Measurements from ENCODE around the gene ABCB10.
"Not testable (repeated sequence)": the region's sequence is repeated elsewhere in the genome, so short reads cannot be mapped to it uniquely, and the experiment has no call there.

The ABCB10 gene

GRCh38 chr1:229570891-229571516 lies 12.5 kb upstream of the ABCB10 start:
- no peak overlapping the region for H3K4me3 ChIP-seq (ENCODE audit: low read depth, low read length)
- no peak for TF ChIP-seq CTCF (IDR thresholded peaks at IDR 0.05; ENCODE audit: low read depth, low read length)

- H3K4me3 ChIP-seq (ENCODE audit: low read depth, low read length): no peak overlapping the region
- no peak for TF ChIP-seq CTCF (IDR thresholded peaks at IDR 0.05; ENCODE audit: low read depth, low read length)
These were observed 11.8 kb upstream of the ABCB10 start for GRCh38 chr1:229570305-229570704.

- no peak for TF ChIP-seq CTCF (IDR thresholded peaks at IDR 0.05; ENCODE audit: low read depth, low read length)
- H3K4me3 ChIP-seq (ENCODE audit: low read depth, low read length): no peak overlapping the region
These were observed 8.8 kb upstream of the ABCB10 start for GRCh38 chr1:229567109-229567868.

- H3K4me3 ChIP-seq (ENCODE audit: low read depth, low read length): no peak overlapping the region
- TF ChIP-seq CTCF (IDR thresholded peaks at IDR 0.05; ENCODE audit: low read depth, low read length): no peak
These were observed 5.2 kb upstream of the ABCB10 start for GRCh38 chr1:229563701-229564100.

GRCh38 chr1:229563241-229563640 lies 4.7 kb upstream of the ABCB10 start:
- TF ChIP-seq CTCF (IDR thresholded peaks at IDR 0.05; ENCODE audit: low read depth, low read length): no peak
- no peak overlapping the region for H3K4me3 ChIP-seq (ENCODE audit: low read depth, low read length)

GRCh38 chr1:229562686-229563085 lies 4.2 kb upstream of the ABCB10 start:
- H3K4me3 ChIP-seq (ENCODE audit: low read depth, low read length): no peak overlapping the region
- no peak for TF ChIP-seq CTCF (IDR thresholded peaks at IDR 0.05; ENCODE audit: low read depth, low read length)

GRCh38 chr1:229561141-229561540 lies 2.6 kb upstream of the ABCB10 start:
- H3K4me3 ChIP-seq (ENCODE audit: low read depth, low read length): no peak overlapping the region
- TF ChIP-seq CTCF (IDR thresholded peaks at IDR 0.05; ENCODE audit: low read depth, low read length): no peak

GRCh38 chr1:229560124-229560523 lies 1.6 kb upstream of the ABCB10 start:
- H3K4me3 ChIP-seq (ENCODE audit: low read depth, low read length): not testable (repeated sequence)

GRCh38 chr1:229559336-229559801 lies 862 bp upstream of the ABCB10 start:
- H3K4me3 ChIP-seq (ENCODE audit: low read depth, low read length): peak overlapping the region; percentile 79
